Rectal smooth muscle tissue (tissue), 1 donor: ENCODE measurements around the gene EFHD2.

Source experiments
- H3K27ac ChIP-seq: one replicate; pipeline ENCODE4 v1.7.0; 2013; ENCODE audit warnings: low read depth, low read length, inconsistent platforms
- H3K27me3 ChIP-seq: one replicate; pipeline ENCODE4 v1.7.0; 2013; ENCODE audit warnings: low read length; ENCODE audit not compliant: control insufficient read depth, insufficient read depth
- H3K36me3 ChIP-seq: one replicate; pipeline ENCODE4 v1.7.0; 2013; ENCODE audit warnings: low read length; ENCODE audit not compliant: control insufficient read depth, insufficient read depth
- H3K4me1 ChIP-seq: one replicate; pipeline ENCODE4 v1.7.0; 2013; ENCODE audit warnings: low read length; ENCODE audit not compliant: control insufficient read depth, insufficient read depth
- H3K4me3 ChIP-seq: one replicate; pipeline ENCODE4 v1.7.0; 2013; ENCODE audit warnings: low read length
- H3K9ac ChIP-seq: one replicate; pipeline ENCODE4 v1.7.0; 2013; ENCODE audit warnings: low read length

The EFHD2 gene

DNA sequence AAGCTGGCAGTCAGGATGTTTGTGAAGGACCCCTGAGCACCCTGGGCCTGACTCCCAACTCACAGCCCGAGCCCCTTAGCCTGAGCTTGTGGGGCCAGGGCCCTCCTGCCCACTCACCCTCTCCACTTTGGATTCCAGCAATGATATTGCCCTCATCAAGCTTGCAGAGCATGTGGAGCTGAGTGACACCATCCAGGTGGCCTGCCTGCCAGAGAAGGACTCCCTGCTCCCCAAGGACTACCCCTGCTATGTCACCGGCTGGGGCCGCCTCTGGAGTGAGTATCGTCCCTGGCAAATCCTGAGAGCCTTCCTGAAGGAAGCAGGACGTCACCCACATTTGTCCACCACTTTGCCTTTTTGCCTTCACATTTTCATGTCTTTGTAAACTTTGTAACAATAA is 33.6 kb downstream of the EFHD2 start:
- Histone ChIP-seq H3K4me1 (no peaks in the 10 kb centered on the region), H3K27me3 (peaks cover 2% of the 10 kb centered on the region), H3K9ac (no peak overlapping the region), H3K4me3 (no peak overlapping the region), H3K36me3 (no peaks in the 10 kb centered on the region), H3K27ac (no peak overlapping the region)

DNA sequence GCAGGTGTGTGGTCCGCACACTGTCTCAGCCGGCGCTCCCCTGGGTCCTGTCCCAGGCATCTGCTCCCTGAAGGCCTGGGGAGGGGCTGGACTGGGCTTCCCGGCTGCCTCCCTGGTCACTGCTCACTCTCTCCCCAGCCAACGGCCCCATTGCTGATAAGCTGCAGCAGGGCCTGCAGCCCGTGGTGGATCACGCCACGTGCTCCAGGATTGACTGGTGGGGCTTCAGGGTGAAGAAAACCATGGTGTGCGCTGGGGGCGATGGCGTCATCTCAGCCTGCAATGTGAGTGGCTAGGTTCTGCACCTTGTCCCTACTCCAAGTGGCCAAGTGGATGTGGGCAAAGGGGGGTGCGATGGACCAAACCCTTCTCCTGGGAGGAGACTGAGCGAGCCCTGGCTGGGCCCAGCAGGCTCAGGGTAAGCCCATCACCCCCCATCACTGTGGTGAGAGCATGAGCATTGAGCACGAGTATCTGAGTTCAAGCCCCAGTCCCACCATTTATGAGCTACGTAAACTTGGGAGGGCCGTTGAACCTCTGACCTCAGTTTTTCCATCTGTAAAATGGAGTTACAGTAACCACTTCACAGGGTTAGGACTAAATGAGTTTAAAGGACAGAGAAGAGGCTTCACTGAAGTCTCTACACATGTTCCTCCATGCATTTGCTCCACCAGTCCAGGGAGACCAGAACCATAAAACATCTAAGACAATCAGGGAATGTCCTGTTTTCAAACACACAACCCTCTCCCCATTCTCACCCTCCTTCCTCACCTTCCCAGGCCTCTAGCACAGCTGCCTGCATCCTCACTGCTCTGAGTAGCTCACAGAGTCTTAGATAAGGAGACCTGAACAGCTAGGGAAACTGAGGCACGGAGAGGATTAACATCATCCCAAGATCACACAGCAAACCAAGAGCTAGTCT is 35.0 kb downstream of the EFHD2 start:
- H3K9ac ChIP-seq, result no peak overlapping the region
- H3K4me3 ChIP-seq, result no peak overlapping the region
- no peak overlapping the region for H3K27ac ChIP-seq
- no peaks in the 10 kb centered on the region for H3K4me1 ChIP-seq
- H3K27me3 ChIP-seq, result peaks cover 2% of the 10 kb centered on the region
- no peaks in the 10 kb centered on the region for H3K36me3 ChIP-seq

DNA sequence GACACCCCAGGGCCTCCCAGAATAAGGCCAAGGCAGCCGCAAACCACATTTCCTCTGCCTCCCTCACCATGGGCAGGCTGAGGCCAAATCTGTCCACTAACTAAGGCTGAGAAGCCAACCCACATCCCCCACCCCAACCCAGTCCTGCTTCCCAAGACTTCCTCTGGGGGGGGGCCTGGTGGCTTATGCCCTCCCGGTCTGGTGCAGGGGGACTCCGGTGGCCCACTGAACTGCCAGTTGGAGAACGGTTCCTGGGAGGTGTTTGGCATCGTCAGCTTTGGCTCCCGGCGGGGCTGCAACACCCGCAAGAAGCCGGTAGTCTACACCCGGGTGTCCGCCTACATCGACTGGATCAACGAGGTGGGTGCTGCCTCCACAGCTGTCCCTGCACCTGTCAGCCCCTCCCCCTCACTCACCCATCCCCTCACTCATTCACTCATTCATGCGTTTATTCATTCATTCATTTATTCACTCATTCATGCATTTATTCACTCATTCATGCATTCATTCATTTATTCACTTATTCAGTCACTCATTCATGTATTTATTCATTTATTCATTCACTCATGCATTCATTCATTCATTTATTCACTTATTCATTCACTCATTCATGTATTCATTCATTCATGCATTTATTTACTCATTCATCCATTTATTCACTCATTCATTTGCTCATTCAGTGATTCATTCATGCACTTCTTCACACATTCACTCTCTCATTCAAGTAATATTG is 35.9 kb downstream of the EFHD2 start:
- no peak overlapping the region for H3K9ac ChIP-seq
- H3K27ac ChIP-seq, result no peak overlapping the region
- no peak overlapping the region for H3K4me3 ChIP-seq
- H3K4me1 ChIP-seq, result no peaks in the 10 kb centered on the region
- no peaks in the 10 kb centered on the region for H3K36me3 ChIP-seq
- peaks cover 2% of the 10 kb centered on the region for H3K27me3 ChIP-seq

DNA sequence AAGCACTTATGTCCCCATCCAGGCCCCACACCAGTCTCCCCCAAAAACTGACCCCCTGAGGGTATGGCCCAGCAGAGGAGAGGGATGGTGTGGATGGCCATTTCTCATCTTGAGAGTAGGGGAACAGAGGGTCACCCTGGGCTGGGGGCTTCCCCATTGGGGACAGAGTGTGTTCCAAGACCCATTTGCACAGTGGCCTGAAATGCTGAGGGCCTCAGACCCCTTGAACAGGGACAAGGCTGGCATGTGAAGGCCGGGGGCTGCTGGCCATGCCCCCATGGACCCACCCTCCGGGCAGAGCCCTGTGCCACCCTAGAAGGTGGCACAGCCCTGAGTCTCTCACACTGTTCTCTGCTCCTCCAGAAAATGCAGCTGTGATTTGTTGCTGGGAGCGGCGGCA is 36.5 kb downstream of the EFHD2 start:
- H3K27ac ChIP-seq, result no peak overlapping the region
- H3K36me3 ChIP-seq, result no peaks in the 10 kb centered on the region
- H3K4me1 ChIP-seq, result no peaks in the 10 kb centered on the region
- H3K4me3 ChIP-seq, result no peak overlapping the region
- no peak overlapping the region for H3K9ac ChIP-seq
- H3K27me3 ChIP-seq, result peaks cover 2% of the 10 kb centered on the region

DNA sequence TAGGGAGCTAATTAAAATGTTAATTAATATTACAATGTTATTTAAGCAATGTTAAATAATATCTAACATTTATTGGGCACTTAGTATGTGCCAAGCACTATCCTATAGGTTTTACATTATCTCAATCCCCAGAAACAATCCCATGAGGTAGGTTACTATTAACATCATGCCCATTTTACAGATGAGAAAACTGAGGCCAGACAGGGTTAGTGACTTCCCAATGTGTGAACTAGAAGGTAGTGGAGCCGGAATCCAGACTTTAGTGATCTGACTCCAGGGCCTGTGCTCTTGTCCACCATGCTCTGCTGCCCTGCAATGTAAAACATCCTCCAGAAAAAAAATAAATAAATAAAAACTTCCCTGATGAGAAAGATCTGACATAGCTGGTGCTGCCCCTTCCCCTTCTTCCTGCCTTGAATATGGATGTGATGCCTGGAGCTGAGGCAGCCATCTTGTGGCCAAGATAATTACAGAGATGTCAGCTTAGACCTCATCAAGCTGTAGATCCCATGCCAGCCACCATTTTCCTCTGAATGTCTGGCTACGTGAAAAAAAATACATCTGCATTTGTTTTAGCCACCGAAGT is 39.3 kb downstream of the EFHD2 start:
- Histone ChIP-seq H3K27me3 (peaks cover 2% of the 10 kb centered on the region), H3K4me1 (no peaks in the 10 kb centered on the region), H3K9ac (no peak overlapping the region), H3K27ac (no peak overlapping the region), H3K4me3 (no peak overlapping the region), H3K36me3 (no peaks in the 10 kb centered on the region)

DNA sequence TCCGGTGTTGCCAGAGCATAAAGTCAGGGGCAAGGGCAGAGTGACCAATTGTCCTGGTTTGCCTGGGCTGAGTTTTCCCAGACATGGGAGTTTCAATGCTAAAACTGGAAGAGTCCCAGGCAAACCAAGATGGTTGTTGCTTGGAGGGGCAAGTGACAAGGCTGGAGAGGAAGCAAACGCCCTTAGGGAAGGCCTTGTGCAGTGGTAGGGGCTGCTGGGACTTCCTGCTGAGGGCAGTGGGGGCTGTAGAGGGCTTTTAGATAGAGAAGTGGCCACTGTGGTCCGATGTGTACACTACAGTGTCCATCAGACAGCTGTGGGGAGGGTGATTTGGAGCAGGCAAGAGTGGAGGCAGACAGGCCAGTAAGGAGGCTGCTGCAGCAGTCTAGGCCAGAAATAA is 39.9 kb downstream of the EFHD2 start:
- Histone ChIP-seq H3K4me1 (no peaks in the 10 kb centered on the region), H3K27me3 (peaks cover 2% of the 10 kb centered on the region), H3K9ac (no peak overlapping the region), H3K27ac (no peak overlapping the region), H3K36me3 (no peaks in the 10 kb centered on the region), H3K4me3 (no peak overlapping the region)

DNA sequence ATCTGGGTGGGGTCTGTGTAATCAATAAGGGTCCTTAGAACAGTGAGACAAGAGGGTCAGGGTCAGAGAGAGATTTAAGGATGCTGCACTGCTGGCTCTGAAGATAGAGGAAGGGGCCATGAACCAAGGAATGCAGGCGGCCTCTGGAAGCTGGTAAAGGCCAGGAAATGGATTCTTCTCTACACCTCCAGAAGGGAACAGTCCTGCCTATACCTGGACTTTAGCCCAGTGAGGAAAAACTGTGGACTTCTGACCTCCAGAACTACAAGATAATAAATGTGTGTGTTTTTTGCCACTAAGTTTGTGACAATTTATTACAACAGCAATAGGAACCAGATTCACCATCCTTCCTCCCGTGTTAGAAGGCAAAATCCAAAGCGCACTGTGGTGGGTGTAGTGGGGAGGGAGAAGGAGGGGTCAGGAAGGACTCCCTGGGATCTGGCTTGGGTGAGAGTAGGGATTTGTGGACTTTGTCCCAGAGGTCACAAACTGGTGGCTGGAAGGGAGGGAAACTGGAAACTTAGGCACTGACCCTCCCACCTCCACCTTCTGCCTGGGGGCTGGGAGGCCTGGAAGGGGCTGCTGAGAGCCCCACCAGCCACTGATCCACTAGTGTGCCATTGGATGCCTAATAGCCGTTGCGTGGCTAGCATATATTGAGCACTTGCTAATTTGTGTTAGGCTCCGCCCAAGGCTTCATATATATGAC is 41.5 kb downstream of the EFHD2 start:
- Histone ChIP-seq H3K27me3 (peaks cover 2% of the 10 kb centered on the region), H3K27ac (no peak overlapping the region), H3K4me3 (no peak overlapping the region), H3K9ac (no peak overlapping the region), H3K4me1 (no peaks in the 10 kb centered on the region), H3K36me3 (no peaks in the 10 kb centered on the region)

DNA sequence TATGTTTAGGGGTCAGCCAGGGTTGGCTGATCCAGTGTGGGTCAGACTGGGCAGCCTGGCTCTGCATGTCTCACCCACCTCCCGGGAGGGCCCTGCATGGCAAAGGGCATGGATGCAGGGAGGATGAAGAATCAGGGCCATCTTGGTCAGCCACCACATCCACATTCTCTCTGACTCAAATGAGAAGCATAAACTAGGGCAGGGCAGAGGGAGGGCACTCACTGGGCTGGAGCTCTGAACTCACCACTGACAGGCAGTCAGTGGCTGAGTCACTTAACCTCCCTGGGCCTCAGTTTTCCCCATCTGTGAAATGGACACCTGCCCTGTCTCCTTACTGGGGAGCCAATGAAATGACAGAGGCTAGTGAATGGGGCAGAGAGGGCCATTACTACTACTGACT is 42.5 kb downstream of the EFHD2 start:
- no peak overlapping the region for H3K4me3 ChIP-seq
- no peak overlapping the region for H3K9ac ChIP-seq
- no peaks in the 10 kb centered on the region for H3K4me1 ChIP-seq
- H3K36me3 ChIP-seq, result no peaks in the 10 kb centered on the region
- peaks cover 2% of the 10 kb centered on the region for H3K27me3 ChIP-seq
- H3K27ac ChIP-seq, result no peak overlapping the region

DNA sequence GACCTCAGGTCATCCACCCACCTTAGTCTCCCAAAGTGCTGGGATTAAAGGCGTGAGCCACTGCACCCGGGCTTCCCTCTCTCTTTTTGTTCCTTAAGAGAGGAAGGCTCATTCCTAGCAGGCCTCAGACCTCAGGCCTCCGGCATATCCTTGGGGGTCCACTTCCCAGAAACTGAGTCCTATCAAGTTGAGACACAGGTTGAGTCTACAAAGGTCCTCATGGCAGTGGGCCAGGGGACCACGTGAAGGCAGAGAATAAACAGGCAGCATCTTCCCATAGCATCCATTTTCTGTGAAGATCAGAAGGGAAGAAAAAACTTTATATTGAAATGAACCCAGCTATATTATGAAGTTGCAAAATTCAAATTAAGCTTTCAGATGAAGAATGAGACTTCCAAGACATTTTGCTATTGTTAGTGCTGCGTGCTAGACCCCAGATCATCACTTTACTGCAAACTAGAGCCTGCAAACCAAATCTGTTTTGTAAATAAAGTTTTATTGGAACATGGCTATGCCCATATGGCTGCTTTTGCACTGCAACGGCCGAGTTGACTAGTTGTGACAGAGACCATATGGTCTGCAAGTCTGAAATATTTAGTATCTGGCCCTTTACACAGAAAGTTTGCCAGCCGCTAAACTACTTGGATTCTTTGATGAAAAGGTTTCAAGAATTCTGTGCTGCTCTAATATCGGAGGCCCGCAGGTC is 43.3 kb downstream of the EFHD2 start:
- Histone ChIP-seq H3K27me3 (no peaks in the 10 kb centered on the region), H3K4me1 (no peaks in the 10 kb centered on the region), H3K36me3 (no peaks in the 10 kb centered on the region), H3K4me3 (no peak overlapping the region), H3K27ac (no peak overlapping the region), H3K9ac (no peak overlapping the region)

DNA sequence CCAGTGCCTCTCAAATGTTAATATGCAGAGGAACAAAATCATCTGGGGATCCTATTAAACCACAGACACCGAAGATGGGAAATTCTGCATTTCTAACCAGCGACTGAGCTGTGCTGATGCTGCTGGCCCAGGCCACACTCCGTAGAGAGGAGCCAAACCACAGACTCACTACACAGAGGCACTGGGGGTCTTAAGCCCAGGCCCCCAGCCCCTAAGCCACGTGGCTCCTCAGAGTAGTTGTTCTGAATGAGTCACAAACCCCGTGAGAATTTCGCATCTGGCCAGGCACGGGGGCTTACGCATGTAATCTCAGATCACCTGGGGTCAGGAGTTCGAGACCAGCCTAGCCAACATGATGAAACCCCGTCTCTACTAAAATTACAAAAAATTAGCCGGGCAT is 44.0 kb downstream of the EFHD2 start:
- Histone ChIP-seq H3K4me3 (no peak overlapping the region), H3K9ac (no peak overlapping the region), H3K36me3 (no peaks in the 10 kb centered on the region), H3K27ac (no peak overlapping the region), H3K4me1 (no peaks in the 10 kb centered on the region), H3K27me3 (no peaks in the 10 kb centered on the region)

DNA sequence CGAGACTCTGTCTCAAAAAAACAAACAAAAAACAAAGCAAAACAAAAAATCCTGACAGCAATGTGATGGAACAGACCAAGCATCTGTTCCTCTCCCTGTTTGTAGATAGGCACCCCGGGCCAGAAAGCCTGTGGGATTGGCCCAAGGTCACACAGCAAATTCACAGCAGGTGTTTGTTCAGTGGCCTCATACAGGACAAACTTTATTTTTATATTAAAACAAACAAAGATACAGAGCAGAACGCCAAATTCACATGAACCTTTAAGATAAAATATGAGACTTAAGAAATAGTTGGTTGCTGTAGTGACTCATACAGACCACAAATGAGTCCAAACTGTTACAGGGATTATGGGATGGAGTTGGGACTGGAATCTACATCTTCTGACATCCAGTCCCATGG is 44.6 kb downstream of the EFHD2 start:
- H3K4me1 ChIP-seq, result no peaks in the 10 kb centered on the region
- no peak overlapping the region for H3K27ac ChIP-seq
- no peaks in the 10 kb centered on the region for H3K36me3 ChIP-seq
- H3K4me3 ChIP-seq, result no peak overlapping the region
- H3K9ac ChIP-seq, result no peak overlapping the region
- no peaks in the 10 kb centered on the region for H3K27me3 ChIP-seq

DNA sequence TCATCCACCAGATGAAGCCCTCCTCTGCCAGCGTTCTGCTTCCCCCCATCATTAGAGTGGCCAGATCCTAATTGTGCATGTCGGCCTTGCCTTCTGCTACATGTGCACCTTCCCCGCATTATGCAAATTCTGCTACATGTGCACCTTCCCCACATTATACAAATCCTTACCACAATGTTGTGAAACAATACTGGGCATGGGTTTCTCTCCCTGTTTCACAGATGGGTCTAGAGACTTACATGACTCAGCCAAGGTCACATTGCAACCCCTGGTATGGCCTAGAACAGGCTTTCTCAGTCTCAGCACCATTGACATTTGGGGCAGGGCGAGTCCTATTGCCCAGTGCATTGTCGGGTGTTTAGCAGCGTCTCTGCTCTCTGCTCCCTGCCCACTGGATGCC is 45.8 kb downstream of the EFHD2 start:
- H3K27me3 ChIP-seq, result no peaks in the 10 kb centered on the region
- H3K9ac ChIP-seq, result no peak overlapping the region
- no peak overlapping the region for H3K27ac ChIP-seq
- no peaks in the 10 kb centered on the region for H3K36me3 ChIP-seq
- H3K4me1 ChIP-seq, result no peaks in the 10 kb centered on the region
- H3K4me3 ChIP-seq, result no peak overlapping the region
